ENCODE measurements around the gene CRACR2B. TPM values are rescaled to one million over a fixed set of nuclear protein-coding genes. Genes with fewer than 3 reads are reported as not detected.

CRACR2B gene
- total RNA-seq, 1 donor = 0.72 TPM

DNA sequence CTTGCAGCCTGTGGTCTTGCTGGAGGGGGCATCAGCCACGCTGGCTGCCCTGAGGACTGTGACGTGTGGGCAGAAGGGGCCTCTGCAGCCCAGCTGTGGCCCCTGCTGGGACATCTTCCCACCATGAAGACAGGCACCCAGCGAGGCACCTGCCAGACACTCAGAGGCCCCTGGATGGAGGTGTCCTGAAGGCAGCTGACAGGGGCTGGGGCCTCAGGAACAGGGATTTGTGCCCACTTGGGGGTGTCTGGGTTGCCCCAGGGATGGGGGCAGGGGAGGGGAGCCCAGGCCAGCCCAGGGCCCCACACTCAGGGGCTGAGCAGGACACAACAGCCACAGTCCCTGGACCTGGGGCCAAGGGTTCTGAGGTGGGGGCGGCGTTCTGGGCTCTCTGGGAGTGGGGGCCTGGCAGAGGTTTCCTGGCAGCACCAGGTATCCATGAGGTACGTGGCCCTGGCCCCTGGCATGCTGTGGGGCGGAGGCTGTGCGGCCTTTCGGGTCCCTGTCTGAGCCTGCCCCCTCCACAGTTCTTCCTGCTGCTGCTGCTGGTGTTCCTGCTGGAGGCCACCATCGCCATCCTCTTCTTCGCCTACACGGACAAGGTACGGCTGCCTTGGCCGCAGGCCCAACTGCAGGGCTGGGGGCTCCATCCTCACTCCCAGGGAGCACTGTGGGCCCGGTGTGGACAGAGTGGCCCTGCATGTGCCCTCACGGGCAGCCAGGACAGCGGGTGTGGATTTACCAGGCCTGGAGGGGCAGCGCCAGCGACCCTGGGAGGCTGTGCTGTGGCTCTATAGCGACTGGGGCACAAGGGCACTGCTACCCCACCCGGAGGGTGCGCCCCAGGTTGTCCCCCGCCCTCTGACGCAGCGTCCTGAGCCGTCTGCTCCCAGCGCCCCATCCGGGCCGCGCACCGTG lies 36.5 kb downstream of the CRACR2B start:
- H3K27ac ChIP-seq (ENCODE audit: low read depth, low read length) = no peak overlapping the region
- no peaks in the 10 kb centered on the region for H3K9me3 ChIP-seq (ENCODE audit: low read depth, low read length)
- H3K79me2 ChIP-seq (ENCODE audit: insufficient read depth, low read length) = peaks cover 28% of the 10 kb centered on the region
- TF ChIP-seq, protein P1, sequence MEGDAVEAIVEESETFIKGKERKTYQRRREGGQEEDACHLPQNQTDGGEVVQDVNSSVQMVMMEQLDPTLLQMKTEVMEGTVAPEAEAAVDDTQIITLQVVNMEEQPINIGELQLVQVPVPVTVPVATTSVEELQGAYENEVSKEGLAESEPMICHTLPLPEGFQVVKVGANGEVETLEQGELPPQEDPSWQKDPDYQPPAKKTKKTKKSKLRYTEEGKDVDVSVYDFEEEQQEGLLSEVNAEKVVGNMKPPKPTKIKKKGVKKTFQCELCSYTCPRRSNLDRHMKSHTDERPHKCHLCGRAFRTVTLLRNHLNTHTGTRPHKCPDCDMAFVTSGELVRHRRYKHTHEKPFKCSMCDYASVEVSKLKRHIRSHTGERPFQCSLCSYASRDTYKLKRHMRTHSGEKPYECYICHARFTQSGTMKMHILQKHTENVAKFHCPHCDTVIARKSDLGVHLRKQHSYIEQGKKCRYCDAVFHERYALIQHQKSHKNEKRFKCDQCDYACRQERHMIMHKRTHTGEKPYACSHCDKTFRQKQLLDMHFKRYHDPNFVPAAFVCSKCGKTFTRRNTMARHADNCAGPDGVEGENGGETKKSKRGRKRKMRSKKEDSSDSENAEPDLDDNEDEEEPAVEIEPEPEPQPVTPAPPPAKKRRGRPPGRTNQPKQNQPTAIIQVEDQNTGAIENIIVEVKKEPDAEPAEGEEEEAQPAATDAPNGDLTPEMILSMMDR (IDR thresholded peaks at IDR 0.05; ENCODE audit: extremely low read depth, low read depth, low read length) = no peak
- H3K36me3 ChIP-seq (ENCODE audit: insufficient read depth, low read length) = peaks cover 15% of the 10 kb centered on the region
- no peak overlapping the region for H3K4me3 ChIP-seq (ENCODE audit: insufficient read depth, low read length)
- peaks cover 41% of the 10 kb centered on the region for H4K20me1 ChIP-seq (ENCODE audit: insufficient read depth, low read length)
- H3K27me3 ChIP-seq (ENCODE audit: insufficient read depth, low read length) = no peaks in the 10 kb centered on the region
- no peak overlapping the region for H3K4me2 ChIP-seq (ENCODE audit: insufficient read depth, low read length)
- H2AFZ ChIP-seq (ENCODE audit: low read length) = no peak overlapping the region
- H3K4me1 ChIP-seq (ENCODE audit: insufficient read depth, low read length) = peaks cover 7% of the 10 kb centered on the region
- no peak for DNase-seq (ENCODE audit: insufficient read length, low spot score, missing footprints)

DNA sequence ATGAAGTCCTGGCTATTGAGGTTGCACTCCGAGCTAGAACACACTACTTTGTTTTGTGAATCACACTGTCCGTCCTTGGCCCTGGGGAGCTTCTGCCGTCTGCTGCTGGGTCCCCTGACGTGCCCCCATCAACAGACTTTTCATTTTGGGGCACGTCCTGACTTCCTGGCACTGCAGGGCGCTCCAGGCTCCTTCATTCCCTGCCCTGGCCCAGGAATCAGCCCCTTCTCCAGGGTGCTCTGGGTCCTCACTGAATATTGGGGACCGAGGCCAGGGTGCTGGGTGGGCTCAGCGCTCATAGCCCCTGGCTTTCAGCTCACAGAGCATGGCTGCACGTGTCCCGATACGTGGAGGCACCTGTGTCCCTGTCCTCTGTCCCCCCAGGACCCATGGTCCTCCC lies 37.2 kb downstream of the CRACR2B start:
- TF ChIP-seq, protein P1 (IDR thresholded peaks at IDR 0.05; ENCODE audit: extremely low read depth, low read depth, low read length) = no peak
- H3K36me3 ChIP-seq (ENCODE audit: insufficient read depth, low read length) = peaks cover 15% of the 10 kb centered on the region

DNA sequence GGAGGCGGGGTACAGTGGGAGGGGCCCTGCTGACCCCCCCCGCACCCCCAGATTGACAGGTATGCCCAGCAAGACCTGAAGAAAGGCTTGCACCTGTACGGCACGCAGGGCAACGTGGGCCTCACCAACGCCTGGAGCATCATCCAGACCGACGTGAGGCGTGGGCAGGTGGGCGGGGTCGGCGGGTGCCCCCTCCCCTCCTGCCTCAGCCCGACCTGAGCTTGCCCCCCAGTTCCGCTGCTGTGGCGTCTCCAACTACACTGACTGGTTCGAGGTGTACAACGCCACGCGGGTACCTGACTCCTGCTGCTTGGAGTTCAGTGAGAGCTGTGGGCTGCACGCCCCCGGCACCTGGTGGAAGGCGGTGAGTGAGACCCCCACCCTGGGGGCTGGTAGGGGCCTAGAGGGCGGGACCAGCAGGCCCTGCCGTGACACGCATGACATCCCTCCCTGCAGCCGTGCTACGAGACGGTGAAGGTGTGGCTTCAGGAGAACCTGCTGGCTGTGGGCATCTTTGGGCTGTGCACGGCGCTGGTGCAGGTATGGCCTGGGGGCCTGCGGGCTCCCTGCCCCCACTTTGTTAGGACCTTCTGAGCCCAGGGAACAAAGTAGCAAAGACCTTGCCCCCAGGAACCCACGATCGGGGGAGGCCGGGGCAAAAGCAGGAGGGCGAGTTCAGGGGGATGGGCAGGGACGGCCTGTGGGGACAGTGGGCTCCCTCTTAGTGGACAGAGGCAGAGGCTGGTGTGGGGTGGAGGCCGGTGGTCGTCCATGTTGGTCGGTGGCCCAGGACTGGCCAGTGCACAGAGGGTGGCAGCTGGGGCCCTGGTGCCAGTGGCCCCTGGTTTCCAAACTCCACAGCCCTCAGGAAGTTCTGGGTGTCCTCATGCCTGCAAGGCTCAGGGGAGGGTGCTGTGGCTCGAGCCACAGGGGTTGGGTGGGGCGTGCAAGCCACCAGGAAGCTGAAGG lies 38.0 kb downstream of the CRACR2B start:
- no peak overlapping the region for H3K27ac ChIP-seq (ENCODE audit: low read depth, low read length)
- peaks cover 15% of the 10 kb centered on the region for H3K36me3 ChIP-seq (ENCODE audit: insufficient read depth, low read length)
- H4K20me1 ChIP-seq (ENCODE audit: insufficient read depth, low read length) = peaks cover 31% of the 10 kb centered on the region
- H3K4me2 ChIP-seq (ENCODE audit: insufficient read depth, low read length) = no peak overlapping the region
- H2AFZ ChIP-seq (ENCODE audit: low read length) = no peak overlapping the region
- no peaks in the 10 kb centered on the region for H3K4me1 ChIP-seq (ENCODE audit: insufficient read depth, low read length)
- H3K27me3 ChIP-seq (ENCODE audit: insufficient read depth, low read length) = no peaks in the 10 kb centered on the region
- no peaks in the 10 kb centered on the region for H3K9me3 ChIP-seq (ENCODE audit: low read depth, low read length)
- DNase-seq (ENCODE audit: insufficient read length, low spot score, missing footprints) = no peak
- H3K4me3 ChIP-seq (ENCODE audit: insufficient read depth, low read length) = no peak overlapping the region
- TF ChIP-seq, protein P1 (IDR thresholded peaks at IDR 0.05; ENCODE audit: extremely low read depth, low read depth, low read length) = no peak
- H3K79me2 ChIP-seq (ENCODE audit: insufficient read depth, low read length) = peaks cover 14% of the 10 kb centered on the region

More for the DNA sequence above, 37.2 kb downstream of the CRACR2B start:
- DNase-seq (ENCODE audit: insufficient read length, low spot score, missing footprints) = no peak
- peaks cover 2% of the 10 kb centered on the region for H3K4me1 ChIP-seq (ENCODE audit: insufficient read depth, low read length)
- no peaks in the 10 kb centered on the region for H3K9me3 ChIP-seq (ENCODE audit: low read depth, low read length)
- H2AFZ ChIP-seq (ENCODE audit: low read length) = no peak overlapping the region
- H3K79me2 ChIP-seq (ENCODE audit: insufficient read depth, low read length) = peaks cover 23% of the 10 kb centered on the region
- H3K27ac ChIP-seq (ENCODE audit: low read depth, low read length) = no peak overlapping the region
- no peaks in the 10 kb centered on the region for H3K27me3 ChIP-seq (ENCODE audit: insufficient read depth, low read length)
- no peak overlapping the region for H3K4me3 ChIP-seq (ENCODE audit: insufficient read depth, low read length)
- no peak overlapping the region for H3K4me2 ChIP-seq (ENCODE audit: insufficient read depth, low read length)
- H4K20me1 ChIP-seq (ENCODE audit: insufficient read depth, low read length) = peaks cover 37% of the 10 kb centered on the region
